Stimulated activated CD4-positive, alpha-beta T cell treated with anti-CD3 and anti-CD28 coated beads, Interleukin-1b, Interleukin-23, amount 100 ng/mL, for 4 hours (primary cell): Measurements from ENCODE around the gene NOLC1.

Experiments
- DNase-seq, 2 donors: peaks; one replicate each; pipeline ENCODE4 v3.0.0-alpha.2; 2020; ENCODE audit warnings: low read depth in 2 of 2

NOLC1 gene

GRCh38 chr10:102151774-102152544, at the start of gene NOLC1:
NOLC1 (plus strand) TSS chr10:102152389; CDS start chr10:102152411, 22 bp downstream.
- peak; percentile 99 for DNase-seq

- no peak for DNase-seq
These were observed 49.8 kb upstream of the NOLC1 start for GRCh38 chr10:102102421-102102820.

GRCh38 chr10:102106998-102107397, 45.2 kb upstream of the NOLC1 start:
- DNase-seq = no peak

- no peak for DNase-seq
These were observed 42.7 kb upstream of the NOLC1 start for GRCh38 chr10:102109166-102110116.

GRCh38 chr10:102111276-102111675, 40.9 kb upstream of the NOLC1 start:
- no peak for DNase-seq

GRCh38 chr10:102112210-102112817, 39.9 kb upstream of the NOLC1 start:
- no peak for DNase-seq

GRCh38 chr10:102113261-102113955, 38.8 kb upstream of the NOLC1 start:
- no peak for DNase-seq

- DNase-seq = no peak
These were observed 38.0 kb upstream of the NOLC1 start for GRCh38 chr10:102113956-102114857.

- peak; percentile 75 to 88 for DNase-seq
These were observed 37.1 kb upstream of the NOLC1 start for GRCh38 chr10:102114861-102115618.

- no peak for DNase-seq
These were observed 36.4 kb upstream of the NOLC1 start for GRCh38 chr10:102115775-102116174.

- no peak for DNase-seq
These were observed 35.5 kb upstream of the NOLC1 start for GRCh38 chr10:102116656-102117055.

- peak; percentile 51 to 54 for DNase-seq
These were observed 34.6 kb upstream of the NOLC1 start for GRCh38 chr10:102117391-102118159.

GRCh38 chr10:102118867-102119266, 33.3 kb upstream of the NOLC1 start:
- no peak for DNase-seq

- no peak for DNase-seq
These were observed 32.6 kb upstream of the NOLC1 start for GRCh38 chr10:102119417-102120141.

- peak; percentile 30 to 52 for DNase-seq
These were observed 31.8 kb upstream of the NOLC1 start, which contains the start of gene LDB1 for GRCh38 chr10:102120142-102120990. LDB1 (minus strand) TSS chr10:102120368; CDS start chr10:102120110, 258 bp downstream.

- no peak for DNase-seq
These were observed 31.0 kb upstream of the NOLC1 start for GRCh38 chr10:102120991-102121738.
